GM12865 (cell line): ENCODE data around the gene EPS8L3.

Experiments used
- DNase-seq: peaks from one replicate; pipeline ENCODE4 v3.0.0; 2010; ENCODE audit warnings: low read depth
- H3K4me3 ChIP-seq: 2 replicates; pipeline ENCODE4 v1.5.1; 2011; ENCODE audit warnings: mild to moderate bottlenecking, low read depth, low read length, control low read depth
- TF ChIP-seq, protein P1 (sequence below): IDR thresholded peaks from 2 replicates; pipeline ENCODE4 v1.5.1; 2011; ENCODE audit warnings: low read length, control low read depth, low read depth, inconsistent platforms; ENCODE audit not compliant: insufficient read depth; ENCODE audit errors: missing control alignments

EPS8L3 gene

GRCh38 chr1:109777980-109778625 is 14.4 kb upstream of the EPS8L3 start:
- H3K4me3 ChIP-seq: no peak overlapping the region
- TF ChIP-seq, protein P1, sequence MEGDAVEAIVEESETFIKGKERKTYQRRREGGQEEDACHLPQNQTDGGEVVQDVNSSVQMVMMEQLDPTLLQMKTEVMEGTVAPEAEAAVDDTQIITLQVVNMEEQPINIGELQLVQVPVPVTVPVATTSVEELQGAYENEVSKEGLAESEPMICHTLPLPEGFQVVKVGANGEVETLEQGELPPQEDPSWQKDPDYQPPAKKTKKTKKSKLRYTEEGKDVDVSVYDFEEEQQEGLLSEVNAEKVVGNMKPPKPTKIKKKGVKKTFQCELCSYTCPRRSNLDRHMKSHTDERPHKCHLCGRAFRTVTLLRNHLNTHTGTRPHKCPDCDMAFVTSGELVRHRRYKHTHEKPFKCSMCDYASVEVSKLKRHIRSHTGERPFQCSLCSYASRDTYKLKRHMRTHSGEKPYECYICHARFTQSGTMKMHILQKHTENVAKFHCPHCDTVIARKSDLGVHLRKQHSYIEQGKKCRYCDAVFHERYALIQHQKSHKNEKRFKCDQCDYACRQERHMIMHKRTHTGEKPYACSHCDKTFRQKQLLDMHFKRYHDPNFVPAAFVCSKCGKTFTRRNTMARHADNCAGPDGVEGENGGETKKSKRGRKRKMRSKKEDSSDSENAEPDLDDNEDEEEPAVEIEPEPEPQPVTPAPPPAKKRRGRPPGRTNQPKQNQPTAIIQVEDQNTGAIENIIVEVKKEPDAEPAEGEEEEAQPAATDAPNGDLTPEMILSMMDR: no peak
- DNase-seq: no peak

DNA sequence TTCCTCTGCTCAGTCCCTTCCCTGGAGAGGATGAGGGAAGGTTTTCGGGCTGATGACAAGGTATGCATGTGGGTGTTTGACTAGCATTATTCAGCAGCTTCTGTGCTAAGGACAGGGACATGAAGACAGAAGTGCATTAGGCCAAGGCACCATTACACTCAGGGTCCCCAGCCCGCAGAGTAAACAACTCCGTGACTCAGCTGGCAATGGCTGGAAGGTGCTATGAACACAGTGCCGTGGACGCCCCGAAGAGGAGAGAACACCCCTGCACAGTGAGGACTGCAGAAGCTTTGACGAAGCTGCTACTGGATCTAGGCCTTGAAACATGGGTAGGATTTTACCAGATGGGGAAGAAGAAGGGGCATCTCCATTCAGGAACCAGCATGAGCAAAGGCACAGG is 13.7 kb upstream of the EPS8L3 start:
- H3K4me3 ChIP-seq: no peak overlapping the region
- TF ChIP-seq, protein P1: no peak
- DNase-seq: no peak

- H3K4me3 ChIP-seq: no peak overlapping the region
- peak; percentile 85 for DNase-seq
- TF ChIP-seq, protein P1: peak; percentile 90
Observed at GRCh38 chr1:109776911-109777310, 13.2 kb upstream of the EPS8L3 start.

DNA sequence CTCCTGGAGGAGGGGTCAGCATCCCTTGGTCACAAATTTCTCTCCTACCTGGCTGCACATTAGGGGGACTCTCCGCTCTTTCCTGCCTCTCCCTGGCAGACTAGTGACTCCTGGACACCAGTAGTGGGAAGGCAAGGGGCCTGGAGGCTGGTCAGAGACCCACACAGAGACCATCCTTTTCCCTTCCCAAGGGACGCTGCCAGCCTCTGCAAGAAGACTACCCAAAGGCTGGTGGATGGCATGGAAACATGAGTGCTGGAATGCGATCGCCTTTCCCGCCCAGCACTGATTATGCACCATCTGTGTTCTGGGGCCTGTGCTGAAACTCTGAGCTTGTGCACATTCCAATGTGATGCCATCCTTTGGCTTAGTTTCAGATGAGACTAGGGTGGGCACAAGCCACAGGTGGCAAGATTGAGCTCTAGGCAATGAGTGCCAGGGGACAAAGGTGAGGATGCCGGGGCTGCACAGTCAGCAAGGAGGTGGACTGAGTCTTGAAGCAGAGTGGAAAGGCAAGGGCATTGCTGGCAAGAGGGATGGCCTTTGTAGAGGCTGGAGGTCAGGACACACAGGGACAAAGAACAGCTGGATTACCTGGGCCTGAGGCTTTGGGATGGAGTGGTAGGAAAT is 12.6 kb upstream of the EPS8L3 start:
- no peak overlapping the region for H3K4me3 ChIP-seq
- TF ChIP-seq, protein P1: no peak
- no peak for DNase-seq

GRCh38 chr1:109775398-109775797 is 11.7 kb upstream of the EPS8L3 start:
- DNase-seq: no peak
- H3K4me3 ChIP-seq: no peak overlapping the region
- TF ChIP-seq, protein P1: no peak

GRCh38 chr1:109773900-109774485 is 10.3 kb upstream of the EPS8L3 start:
- DNase-seq: no peak
- TF ChIP-seq, protein P1: no peak
- H3K4me3 ChIP-seq: no peak overlapping the region
